ENCODE data around the gene NTNG1. TPM values are rescaled to one million over a fixed set of nuclear protein-coding genes. Genes with fewer than 3 reads are reported as not detected.
A peak's percentile ranks its signal among the peaks of the same experiment; 100 is the strongest.

Gene NTNG1
- total RNA-seq, 1 donor from 2014 or later: 2.4 TPM

DNA sequence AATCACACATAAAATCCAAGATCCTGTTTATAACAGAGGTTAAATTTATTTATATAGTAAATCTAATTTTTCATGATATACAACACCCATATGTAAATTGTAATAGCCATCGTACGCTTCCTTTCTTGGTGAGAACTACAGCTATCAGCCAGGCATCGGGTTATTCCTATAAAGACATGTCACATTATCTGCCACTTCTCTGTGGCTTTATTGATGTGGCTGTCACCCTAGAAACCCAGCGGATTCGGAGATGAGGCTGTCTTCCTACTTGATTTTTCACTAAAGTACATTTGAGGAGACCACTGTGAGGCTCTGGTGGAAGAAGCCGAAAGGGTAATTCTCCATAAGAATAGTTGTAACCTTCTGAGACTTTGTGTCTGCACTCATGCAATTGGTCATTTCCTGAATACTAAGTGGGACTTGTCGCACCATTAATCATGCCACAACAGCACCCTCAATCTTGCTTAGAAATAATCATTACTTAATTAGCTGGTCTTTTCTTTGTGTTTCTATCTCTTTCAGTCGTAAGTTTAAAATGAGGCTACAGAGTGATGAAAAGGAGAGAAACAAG lies 106.0 kb downstream of the NTNG1 start:
- H3K27me3 ChIP-seq (ENCODE audit: control insufficient read depth, insufficient read depth, low read length): no peaks in the 10 kb centered on the region
- peak; percentile 30 for DNase-seq (ENCODE audit: low read depth)
- TF ChIP-seq, protein P1, sequence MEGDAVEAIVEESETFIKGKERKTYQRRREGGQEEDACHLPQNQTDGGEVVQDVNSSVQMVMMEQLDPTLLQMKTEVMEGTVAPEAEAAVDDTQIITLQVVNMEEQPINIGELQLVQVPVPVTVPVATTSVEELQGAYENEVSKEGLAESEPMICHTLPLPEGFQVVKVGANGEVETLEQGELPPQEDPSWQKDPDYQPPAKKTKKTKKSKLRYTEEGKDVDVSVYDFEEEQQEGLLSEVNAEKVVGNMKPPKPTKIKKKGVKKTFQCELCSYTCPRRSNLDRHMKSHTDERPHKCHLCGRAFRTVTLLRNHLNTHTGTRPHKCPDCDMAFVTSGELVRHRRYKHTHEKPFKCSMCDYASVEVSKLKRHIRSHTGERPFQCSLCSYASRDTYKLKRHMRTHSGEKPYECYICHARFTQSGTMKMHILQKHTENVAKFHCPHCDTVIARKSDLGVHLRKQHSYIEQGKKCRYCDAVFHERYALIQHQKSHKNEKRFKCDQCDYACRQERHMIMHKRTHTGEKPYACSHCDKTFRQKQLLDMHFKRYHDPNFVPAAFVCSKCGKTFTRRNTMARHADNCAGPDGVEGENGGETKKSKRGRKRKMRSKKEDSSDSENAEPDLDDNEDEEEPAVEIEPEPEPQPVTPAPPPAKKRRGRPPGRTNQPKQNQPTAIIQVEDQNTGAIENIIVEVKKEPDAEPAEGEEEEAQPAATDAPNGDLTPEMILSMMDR (IDR thresholded peaks at IDR 0.05; ENCODE audit: insufficient read depth, low read length, severe bottlenecking): no peak
- H3K36me3 ChIP-seq (ENCODE audit: control insufficient read depth, insufficient read depth, low read length): no peaks in the 10 kb centered on the region
- no peak for FAIRE-seq
- H3K4me3 ChIP-seq (ENCODE audit: low read depth, low read length): no peak overlapping the region

DNA sequence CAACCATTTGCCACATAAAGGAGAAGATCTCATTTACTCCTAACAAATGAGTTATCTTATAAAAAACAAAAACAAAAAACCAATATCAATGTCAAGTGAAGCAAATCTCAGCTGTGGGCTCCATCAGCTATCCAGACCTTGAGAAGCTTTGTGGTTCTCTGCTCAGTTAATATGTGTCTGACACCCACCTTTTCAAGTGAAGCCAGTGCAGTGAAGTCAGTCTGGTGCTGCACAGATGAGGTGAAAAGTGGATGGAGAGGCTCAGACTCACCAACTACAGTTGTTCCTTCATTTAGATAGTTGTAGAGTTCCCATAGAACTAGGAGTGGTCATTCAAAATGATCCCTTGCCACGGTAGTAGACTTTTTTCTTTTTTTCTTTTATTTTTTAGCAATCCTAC lies 106.8 kb downstream of the NTNG1 start:
- no peak for FAIRE-seq
- no peak for DNase-seq (ENCODE audit: low read depth)
- TF ChIP-seq, protein P1 (IDR thresholded peaks at IDR 0.05; ENCODE audit: insufficient read depth, low read length, severe bottlenecking): no peak
- Histone ChIP-seq H3K27me3 (ENCODE audit: control insufficient read depth, insufficient read depth, low read length) (no peaks in the 10 kb centered on the region), H3K4me3 (ENCODE audit: low read depth, low read length) (no peak overlapping the region), H3K36me3 (ENCODE audit: control insufficient read depth, insufficient read depth, low read length) (no peaks in the 10 kb centered on the region)

DNA sequence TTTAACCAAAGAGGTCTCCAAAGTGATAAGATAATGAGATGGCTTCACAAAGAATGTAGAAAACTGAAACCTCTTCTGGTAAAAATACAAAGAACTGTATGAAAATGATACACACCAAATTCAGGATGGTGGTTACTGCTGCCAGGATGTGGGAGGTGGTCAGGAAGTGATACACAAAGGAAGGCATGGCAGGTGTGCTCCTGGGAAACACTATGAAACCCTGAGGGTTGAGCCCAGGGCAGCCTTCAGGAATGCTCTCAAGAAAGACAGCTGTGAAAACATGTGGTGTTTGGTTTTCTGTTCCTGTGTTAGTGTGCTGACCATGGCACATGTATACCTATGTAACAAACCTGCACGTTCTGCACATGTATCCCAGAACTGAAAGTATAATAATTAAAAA lies 109.3 kb downstream of the NTNG1 start:
- TF ChIP-seq, protein P1 (IDR thresholded peaks at IDR 0.05; ENCODE audit: insufficient read depth, low read length, severe bottlenecking): no peak
- Histone ChIP-seq H3K4me3 (ENCODE audit: low read depth, low read length) (no peak overlapping the region), H3K27me3 (ENCODE audit: control insufficient read depth, insufficient read depth, low read length) (no peaks in the 10 kb centered on the region), H3K36me3 (ENCODE audit: control insufficient read depth, insufficient read depth, low read length) (no peaks in the 10 kb centered on the region)
- FAIRE-seq: no peak
- peak; percentile 74 for DNase-seq (ENCODE audit: low read depth)

DNA sequence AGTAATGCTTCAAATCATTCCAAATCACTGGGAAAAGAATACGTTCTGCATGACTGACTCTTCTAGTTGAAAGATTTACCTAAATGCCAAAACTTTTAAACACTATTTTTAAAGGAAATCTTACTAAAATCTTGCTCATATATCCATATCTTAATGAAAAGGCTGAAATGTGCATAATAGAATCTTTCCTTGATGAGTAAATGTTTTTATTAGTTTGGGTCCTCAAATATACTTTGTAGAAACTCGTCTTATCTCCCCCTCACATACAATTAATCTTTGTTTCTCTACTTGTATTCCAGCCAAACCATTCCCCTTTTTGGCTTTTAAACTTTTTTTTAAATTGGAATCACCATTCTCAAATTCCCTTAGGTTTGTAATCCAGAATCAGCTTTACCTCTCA lies 110.2 kb downstream of the NTNG1 start:
- DNase-seq (ENCODE audit: low read depth): no peak
- no peaks in the 10 kb centered on the region for H3K36me3 ChIP-seq (ENCODE audit: control insufficient read depth, insufficient read depth, low read length)
- H3K4me3 ChIP-seq (ENCODE audit: low read depth, low read length): no peak overlapping the region
- TF ChIP-seq, protein P1 (IDR thresholded peaks at IDR 0.05; ENCODE audit: insufficient read depth, low read length, severe bottlenecking): no peak
- FAIRE-seq: no peak
- H3K27me3 ChIP-seq (ENCODE audit: control insufficient read depth, insufficient read depth, low read length): no peaks in the 10 kb centered on the region

DNA sequence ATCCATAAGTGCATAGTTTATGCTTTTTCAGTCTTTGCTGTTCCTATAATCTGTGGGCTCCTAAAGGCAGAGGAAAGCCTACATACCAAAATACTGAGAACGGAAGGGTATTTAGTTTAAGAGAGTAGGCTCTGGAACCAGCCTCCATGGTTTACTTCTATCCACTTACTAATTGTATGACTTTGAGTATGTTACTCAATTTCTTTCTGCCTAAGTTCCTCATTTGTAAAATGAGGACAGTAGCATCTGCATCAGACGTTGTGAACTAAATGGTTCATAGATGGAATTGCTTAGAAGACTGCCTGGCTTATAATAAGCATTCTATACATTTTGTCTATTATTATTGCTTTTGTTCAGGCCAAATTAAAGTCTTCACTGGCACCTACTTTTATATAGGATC lies 111.0 kb downstream of the NTNG1 start:
- H3K4me3 ChIP-seq (ENCODE audit: low read depth, low read length): no peak overlapping the region
- TF ChIP-seq, protein P1 (IDR thresholded peaks at IDR 0.05; ENCODE audit: insufficient read depth, low read length, severe bottlenecking): no peak
- H3K27me3 ChIP-seq (ENCODE audit: control insufficient read depth, insufficient read depth, low read length): no peaks in the 10 kb centered on the region
- DNase-seq (ENCODE audit: low read depth): no peak
- no peaks in the 10 kb centered on the region for H3K36me3 ChIP-seq (ENCODE audit: control insufficient read depth, insufficient read depth, low read length)
- FAIRE-seq: no peak

- H3K27me3 ChIP-seq (ENCODE audit: control insufficient read depth, insufficient read depth, low read length): no peaks in the 10 kb centered on the region
- FAIRE-seq (no peak), DNase-seq (ENCODE audit: low read depth) (no peak)
- no peak overlapping the region for H3K4me3 ChIP-seq (ENCODE audit: low read depth, low read length)
- TF ChIP-seq, protein P1 (IDR thresholded peaks at IDR 0.05; ENCODE audit: insufficient read depth, low read length, severe bottlenecking): no peak
- no peaks in the 10 kb centered on the region for H3K36me3 ChIP-seq (ENCODE audit: control insufficient read depth, insufficient read depth, low read length)
These were observed 111.4 kb downstream of the NTNG1 start for GRCh38 chr1:107252271-107252670.

Measured in bronchial epithelial cell (primary cell).